Fibroblast of skin of right quadriceps (primary cell): ENCODE results near the gene RPL5.

ENCODE experiments used
- DNase-seq: peaks from one replicate; pipeline ENCODE4 v3.0.0-alpha.2; 2013

RPL5 gene

GRCh38 chr1:92858564-92859399, 26.9 kb downstream of the RPL5 start:
- DNase-seq, result peak; percentile 82

- no peak for DNase-seq
These were observed 27.7 kb downstream of the RPL5 start for GRCh38 chr1:92859400-92860039.

GRCh38 chr1:92862605-92863004, 30.8 kb downstream of the RPL5 start:
- peak; percentile 15 for DNase-seq

GRCh38 chr1:92864131-92864530, 32.3 kb downstream of the RPL5 start:
- DNase-seq, result no peak

- DNase-seq, result no peak
These were observed 38.8 kb downstream of the RPL5 start for GRCh38 chr1:92870591-92870990.

GRCh38 chr1:92872719-92873118, 40.9 kb downstream of the RPL5 start:
- no peak for DNase-seq

- DNase-seq, result no peak
These were observed 43.1 kb downstream of the RPL5 start for GRCh38 chr1:92874987-92875386.

- DNase-seq, result no peak
These were observed 44.5 kb downstream of the RPL5 start for GRCh38 chr1:92876351-92876750.

GRCh38 chr1:92877081-92877711, 45.4 kb downstream of the RPL5 start:
- DNase-seq, result no peak

- DNase-seq, result no peak
These were observed 46.0 kb downstream of the RPL5 start for GRCh38 chr1:92877792-92878191.

GRCh38 chr1:92879316-92879968, 47.6 kb downstream of the RPL5 start:
- DNase-seq, result no peak

- DNase-seq, result no peak
These were observed 49.6 kb downstream of the RPL5 start for GRCh38 chr1:92881391-92881790.

GRCh38 chr1:92882819-92883218, 51.0 kb downstream of the RPL5 start:
- DNase-seq, result no peak

GRCh38 chr1:92883297-92883696, 51.5 kb downstream of the RPL5 start:
- DNase-seq, result no peak

- DNase-seq, result no peak
These were observed 52.4 kb downstream of the RPL5 start for GRCh38 chr1:92884195-92884594.

GRCh38 chr1:92886886-92887419, 55.1 kb downstream of the RPL5 start:
- DNase-seq, result no peak

- no peak for DNase-seq
These were observed 55.6 kb downstream of the RPL5 start for GRCh38 chr1:92887465-92887864.
